Motor neuron (in vitro differentiated cells): ENCODE data around the gene DBH. TPM values are rescaled to one million over a fixed set of nuclear protein-coding genes. Genes with fewer than 3 reads are reported as not detected.

ENCODE experiments used
- ATAC-seq, 8 experiments: fragments of 200-7000 bp; cut with Tn5 transposase; replicated peaks in 6 of 8; 2 replicates each; pipeline ENCODE4 v1.8.0; 2021; ENCODE audit warnings: mild to moderate bottlenecking in 8 of 8, moderate library complexity in 8 of 8
- H3K27ac ChIP-seq, 2 donors: fragments of 250-450 bp; sonication (Bioruptor Pico); 2 replicates each; pipeline ENCODE4 v1.9.0; 2021; ENCODE audit warnings: antibody characterized with exemption in 2 of 2, mild to moderate bottlenecking in 2 of 2, moderate library complexity in 1 of 2
- H3K4me1 ChIP-seq, 2 donors: fragments of 250-450 bp; sonication (Bioruptor Pico); replicated peaks in 1 of 2; 2 replicates each; pipeline ENCODE4 v1.6.1; 2021; ENCODE audit warnings: antibody characterized with exemption in 2 of 2, mild to moderate bottlenecking in 2 of 2, moderate library complexity in 1 of 2
- H3K4me3 ChIP-seq, 5 donors: fragments of 250-450 bp; sonication (Bioruptor Pico); 2 replicates each; pipeline ENCODE4 v1.9.0; 2021; ENCODE audit warnings: antibody characterized with exemption in 5 of 5, mild to moderate bottlenecking in 5 of 5, moderate library complexity in 4 of 5
- WGBS, 10 experiments: fragments of 450-650 bp; shearing (Covaris generic); methylation state at CpG; one replicate each; pipeline ENCODE4 v1.0.0; 2022; 5-methylcytosine and 5-hydroxymethylcytosine counted together
- in situ Hi-C, 9 experiments: fragments of 400-800 bp; cut with MboI; loops; one replicate each; pipeline ENCODE4 v1.15.0; 2021; ENCODE audit warnings: low sequenced_read_pairs in 9 of 9, low pct_unique_long_range_greater_than_20kb in 2 of 9; ENCODE audit not compliant: unreplicated experiment in 9 of 9
- total RNA-seq, 8 experiments: library from RNA; unstranded; fragments of 300-600 nt; gene quantifications; 2 replicates each; pipeline versions ENCODE4 v1.2.3 to v1.2.4, GENCODE V29; 2022

Gene DBH
- 1 to 10 TPM in 1 of 8 experiments, under 1 TPM in 7; 0.07 to 1.7 (median 0.20) TPM for total RNA-seq

- H3K4me1 ChIP-seq: peaks cover 45 to 46% of the 10 kb centered on the region in 2 donors
- H3K4me3 ChIP-seq: no peak within 1 kb of the TSS
- ATAC-seq: no peak
- WGBS, 10 experiments: 64 to 100% (median 86%) methylated on average over 3 to 14 of the region's 24 CpGs; no CpG with 5 or more reads in 5 of the 10 experiments
- peak within 1 kb of the TSS in 1 of 2 donors; percentile 43 for H3K27ac ChIP-seq
- in situ Hi-C loops: no loop called here
Measured at GRCh38 chr9:133635533-133636531, at the start of gene DBH. TSS of gene DBH (plus strand) at chr9:133636363. CDS start at chr9:133636372, 9 bp downstream.

- in situ Hi-C loops: no loop called here
- ATAC-seq: no peak
- WGBS, 10 experiments: 0 to 100% (median 97%) methylated on average over 1 to 7 of the region's 8 CpGs; no CpG with 5 or more reads in 6 of the 10 experiments
- H3K4me3 ChIP-seq: no peak overlapping the region
- H3K27ac ChIP-seq: no peak overlapping the region
- peaks cover 28 to 29% of the 10 kb centered on the region in 2 donors for H3K4me1 ChIP-seq
Measured at GRCh38 chr9:133587051-133587450, 49.1 kb upstream of the DBH start.

- Histone ChIP-seq H3K4me1 (peaks cover 25% of the 10 kb centered on the region in 2 donors), H3K4me3 (no peak overlapping the region), H3K27ac (no peak overlapping the region)
- 100% methylated on average over 1 to 2 of the region's 6 CpGs; no CpG with 5 or more reads in 8 of the 10 experiments for WGBS, 10 experiments
- in situ Hi-C loops: no loop called here
- no peak for ATAC-seq
Measured at GRCh38 chr9:133587466-133587865, 48.7 kb upstream of the DBH start.

- WGBS, 10 experiments: 30 to 50% (median 38%) methylated on average over 1 to 9 of the region's 19 CpGs; no CpG with 5 or more reads in 6 of the 10 experiments
- in situ Hi-C loops: no loop called here
- ATAC-seq: no peak
- H3K4me1 ChIP-seq: peaks cover 17 to 18% of the 10 kb centered on the region in 2 donors
- H3K4me3 ChIP-seq: no peak overlapping the region
- no peak overlapping the region for H3K27ac ChIP-seq
Measured at GRCh38 chr9:133589454-133590227, 46.5 kb upstream of the DBH start.

GRCh38 chr9:133590231-133590855 lies 45.8 kb upstream of the DBH start:
- in situ Hi-C loops: no loop called here
- 0 to 83% (median 43%) methylated on average over 1 to 11 of the region's 20 CpGs; no CpG with 5 or more reads in 1 of the 10 experiments for WGBS, 10 experiments
- H3K27ac ChIP-seq: no peak overlapping the region
- ATAC-seq: no peak
- H3K4me1 ChIP-seq: peaks cover 10 to 11% of the 10 kb centered on the region in 2 donors
- H3K4me3 ChIP-seq: no peak overlapping the region

GRCh38 chr9:133591116-133591910 lies 44.9 kb upstream of the DBH start:
- no peak overlapping the region for H3K27ac ChIP-seq
- H3K4me1 ChIP-seq: peaks cover under 1 to 2% of the 10 kb centered on the region in 2 donors
- H3K4me3 ChIP-seq: no peak overlapping the region
- WGBS, 10 experiments: 68 to 100% (median 83%) methylated on average over 1 to 5 of the region's 17 CpGs; no CpG with 5 or more reads in 4 of the 10 experiments
- no peak for ATAC-seq
- in situ Hi-C loops: no loop called here

- Histone ChIP-seq H3K27ac (no peak overlapping the region), H3K4me1 (no peaks in the 10 kb centered on the region), H3K4me3 (no peak overlapping the region)
- 34 to 100% (median 72%) methylated on average over 1 to 6 of the region's 10 CpGs; no CpG with 5 or more reads in 3 of the 10 experiments for WGBS, 10 experiments
- in situ Hi-C loops: no loop called here
- no peak for ATAC-seq
Measured at GRCh38 chr9:133591985-133592384, 44.2 kb upstream of the DBH start.

- Histone ChIP-seq H3K27ac (no peak overlapping the region), H3K4me1 (no peaks in the 10 kb centered on the region), H3K4me3 (no peak overlapping the region)
- in situ Hi-C loops: no loop called here
- ATAC-seq: no peak
- WGBS, 10 experiments: 60 to 100% (median 82%) methylated on average over 1 to 7 of the region's 17 CpGs; no CpG with 5 or more reads in 6 of the 10 experiments
Measured at GRCh38 chr9:133592731-133593409, 43.3 kb upstream of the DBH start.

GRCh38 chr9:133593587-133594253 lies 42.4 kb upstream of the DBH start:
- H3K4me1 ChIP-seq: no peaks in the 10 kb centered on the region
- in situ Hi-C loops: no loop called here
- WGBS, 10 experiments: 20 to 83% (median 62%) methylated on average over 1 to 6 of the region's 15 CpGs; no CpG with 5 or more reads in 4 of the 10 experiments
- no peak overlapping the region for H3K4me3 ChIP-seq
- no peak overlapping the region for H3K27ac ChIP-seq
- ATAC-seq: no peak

- Histone ChIP-seq H3K27ac (no peak overlapping the region), H3K4me1 (no peaks in the 10 kb centered on the region), H3K4me3 (no peak overlapping the region)
- WGBS, 10 experiments: 50 to 81% (median 77%) methylated on average over 1 to 2 of the region's 2 CpGs; no CpG with 5 or more reads in 6 of the 10 experiments
- ATAC-seq: no peak
- in situ Hi-C loops: no loop called here
Measured at GRCh38 chr9:133594310-133594709, 41.9 kb upstream of the DBH start.

GRCh38 chr9:133595910-133596309 lies 40.3 kb upstream of the DBH start:
- 0 to 93% (median 93%) methylated on average over 1 to 2 of the region's 8 CpGs; no CpG with 5 or more reads in 7 of the 10 experiments for WGBS, 10 experiments
- H3K4me3 ChIP-seq: no peak overlapping the region
- ATAC-seq: no peak
- in situ Hi-C loops: no loop called here
- H3K4me1 ChIP-seq: no peaks in the 10 kb centered on the region
- H3K27ac ChIP-seq: no peak overlapping the region
